Fibroblast of peridontal ligament (primary cell): ENCODE results near the gene ROPN1L.
"Not testable (repeated sequence)": the region's sequence is repeated elsewhere in the genome, so short reads cannot be mapped to it uniquely, and the experiment has no call there.

ENCODE experiments used
- DNase-seq: peaks from one replicate; pipeline ENCODE4 v3.0.0-alpha.2; 2010; ENCODE audit errors: extremely low read depth

ROPN1L gene

DNA sequence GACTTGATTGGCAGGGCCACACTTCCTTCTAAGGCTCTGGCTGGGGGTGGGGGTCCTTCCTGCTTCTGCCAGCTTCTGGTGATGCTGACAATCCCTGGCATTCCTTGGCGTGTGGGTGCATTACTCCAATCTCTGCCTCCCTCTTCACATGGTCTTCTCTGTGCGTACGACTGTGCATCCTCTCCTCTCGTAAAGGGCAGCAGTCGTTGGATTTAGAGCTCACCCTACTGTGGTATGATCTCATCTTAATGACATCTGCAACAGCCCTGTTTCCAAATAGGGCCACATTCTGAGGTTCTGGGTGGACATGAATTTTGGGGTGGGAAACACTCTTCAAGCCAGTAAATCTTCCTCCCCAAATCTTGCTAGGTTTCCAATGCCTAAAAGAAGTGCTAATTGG is 36.8 kb downstream of the ROPN1L start:
- no peak for DNase-seq

DNA sequence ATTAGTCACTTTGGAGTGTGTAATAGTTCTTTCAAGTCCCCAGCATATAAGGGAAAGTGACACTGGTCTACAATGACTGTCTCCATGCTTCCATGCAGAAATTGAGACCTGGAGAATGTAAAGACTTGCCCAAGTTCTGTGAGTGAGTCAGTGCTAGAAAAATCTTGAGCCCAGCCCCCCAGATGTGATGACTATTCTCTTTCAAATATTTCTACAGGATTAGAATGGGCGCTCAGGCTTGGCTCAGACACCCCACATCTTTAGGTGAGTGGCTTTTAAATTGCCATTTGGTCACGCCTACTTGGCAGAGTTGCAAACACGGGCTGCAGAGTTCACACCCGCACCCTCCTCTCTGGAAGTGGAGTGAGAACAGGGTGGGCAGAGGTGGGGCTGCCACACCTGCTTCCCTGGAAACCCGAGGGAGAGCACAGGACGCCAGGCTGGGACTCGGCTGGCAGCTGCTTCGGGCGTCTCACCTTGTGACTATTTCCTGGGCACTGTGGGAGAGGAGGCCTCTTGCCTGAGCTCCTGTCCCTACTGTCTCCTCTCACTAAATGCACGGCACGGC is 37.6 kb downstream of the ROPN1L start:
- peak; percentile 71 for DNase-seq

DNA sequence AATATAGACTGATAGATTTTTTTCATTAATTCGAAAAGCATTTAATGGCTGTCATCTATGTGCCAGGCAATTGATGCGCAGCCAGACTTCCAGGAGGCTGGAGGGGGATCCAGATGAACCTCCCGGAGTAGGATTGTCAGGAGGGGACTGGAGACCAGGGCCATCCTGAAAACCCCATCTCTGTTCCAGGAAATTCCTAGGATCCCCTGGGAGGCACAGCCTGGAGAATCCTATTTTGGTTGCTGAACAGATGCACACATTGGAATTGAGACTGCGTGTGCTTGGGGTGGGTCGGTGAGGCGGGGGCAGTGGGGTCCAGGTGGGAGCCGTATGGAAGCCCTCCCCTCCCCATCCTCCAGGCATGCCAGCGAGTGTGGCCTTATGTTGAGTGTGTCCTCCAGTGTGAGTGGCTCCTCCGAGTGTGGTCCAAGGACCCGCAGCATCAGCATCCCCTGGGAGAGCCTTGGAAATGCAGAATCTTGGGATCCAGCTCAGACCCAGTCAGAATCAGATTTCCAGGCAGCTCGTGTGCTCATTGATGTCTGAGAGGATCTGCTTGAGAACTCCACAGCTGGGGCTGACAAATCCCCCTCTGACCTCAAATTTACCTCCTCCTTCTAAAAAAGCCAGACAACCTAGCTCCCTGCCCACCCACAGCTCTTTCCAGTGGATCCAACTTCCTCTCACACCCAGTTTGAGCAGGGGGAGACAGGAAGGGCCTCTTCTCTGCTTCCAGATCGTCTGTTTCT is 38.7 kb downstream of the ROPN1L start:
- DNase-seq, result no peak

DNA sequence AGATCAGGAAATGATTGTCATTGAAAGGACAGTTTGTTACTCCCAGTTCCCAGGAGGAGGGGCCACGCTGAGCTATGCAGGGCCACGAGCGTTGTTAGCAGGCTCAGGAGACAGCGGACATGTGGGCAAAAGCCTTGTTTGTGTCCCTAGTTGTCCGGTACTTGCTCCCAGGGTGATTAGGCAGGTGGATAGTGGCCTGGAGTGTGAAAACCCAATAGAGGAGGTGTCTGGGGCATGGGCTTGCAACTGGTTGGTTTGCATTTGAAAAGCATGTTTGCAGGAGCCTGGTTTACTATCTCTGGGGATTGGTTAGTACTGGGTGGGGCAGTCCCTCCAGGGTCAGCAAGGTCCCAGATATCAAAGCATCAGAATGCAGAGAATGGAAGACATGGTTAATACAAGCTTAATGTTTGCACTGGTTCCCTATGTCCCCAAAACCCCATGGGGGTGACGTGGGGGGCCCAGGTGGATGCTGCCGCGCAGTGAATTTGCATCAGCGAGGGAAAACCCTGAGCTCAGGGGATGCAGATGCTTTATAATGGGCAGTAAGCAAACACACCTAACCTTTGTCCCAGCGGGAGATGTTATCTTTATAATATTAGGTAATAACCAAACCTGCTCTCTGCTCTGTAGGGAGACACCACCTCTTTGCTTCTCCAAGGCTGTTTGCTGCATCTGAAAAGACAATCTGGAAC is 39.7 kb downstream of the ROPN1L start:
- no peak for DNase-seq

DNA sequence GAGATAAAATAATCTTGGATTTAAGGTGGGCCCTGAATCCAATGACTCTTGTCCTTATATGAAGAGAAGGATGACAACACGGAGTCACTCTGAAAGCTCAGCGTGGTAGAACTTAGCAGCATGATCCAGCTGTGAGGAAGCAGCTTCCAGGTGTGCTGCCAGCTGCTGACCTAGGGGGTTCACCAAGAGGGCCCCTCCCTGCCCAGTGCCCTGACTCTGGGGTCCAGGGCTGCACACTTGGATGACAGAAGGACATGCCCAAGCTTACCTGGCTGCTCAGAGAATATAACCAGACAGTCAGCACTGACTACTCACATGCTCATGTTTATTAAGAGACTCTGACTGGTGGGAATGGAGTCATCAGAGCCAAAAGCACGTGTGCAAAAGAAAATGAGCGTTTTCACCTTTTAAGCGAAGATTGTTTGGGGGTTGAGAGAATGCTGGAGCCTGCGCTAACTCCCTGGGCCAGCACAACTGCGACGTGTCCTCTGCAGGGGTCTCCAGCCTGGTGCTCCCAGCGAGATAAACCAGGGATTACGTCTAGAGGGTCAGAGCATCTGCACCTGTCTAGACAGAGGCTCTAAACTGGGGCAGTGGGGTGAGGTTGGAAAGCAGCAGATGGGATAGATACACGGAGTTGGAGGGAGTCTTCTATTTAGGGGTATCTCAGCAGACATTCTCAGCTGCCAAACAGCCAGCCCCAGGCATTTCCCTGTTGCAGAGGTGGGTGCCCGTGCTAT is 41.3 kb downstream of the ROPN1L start:
- DNase-seq, result no peak

DNA sequence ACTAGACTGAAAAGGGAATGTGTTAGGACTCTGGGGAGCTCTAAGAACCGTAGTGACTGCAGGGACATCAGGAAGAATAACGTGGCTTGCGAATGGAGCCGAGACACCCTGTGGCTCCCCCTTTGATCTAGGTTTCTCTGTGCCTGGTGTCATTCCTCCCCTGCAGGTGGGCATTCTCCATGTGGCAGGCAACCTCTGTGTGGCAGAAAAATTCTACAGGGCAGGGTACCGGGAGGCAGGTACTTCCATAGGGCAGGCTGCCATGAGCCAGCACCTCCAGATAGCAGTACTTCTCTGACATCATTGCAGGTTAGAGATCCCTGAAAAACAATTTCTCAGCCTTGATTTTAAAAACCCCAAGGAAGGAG is 43.1 kb downstream of the ROPN1L start:
- no peak for DNase-seq

DNA sequence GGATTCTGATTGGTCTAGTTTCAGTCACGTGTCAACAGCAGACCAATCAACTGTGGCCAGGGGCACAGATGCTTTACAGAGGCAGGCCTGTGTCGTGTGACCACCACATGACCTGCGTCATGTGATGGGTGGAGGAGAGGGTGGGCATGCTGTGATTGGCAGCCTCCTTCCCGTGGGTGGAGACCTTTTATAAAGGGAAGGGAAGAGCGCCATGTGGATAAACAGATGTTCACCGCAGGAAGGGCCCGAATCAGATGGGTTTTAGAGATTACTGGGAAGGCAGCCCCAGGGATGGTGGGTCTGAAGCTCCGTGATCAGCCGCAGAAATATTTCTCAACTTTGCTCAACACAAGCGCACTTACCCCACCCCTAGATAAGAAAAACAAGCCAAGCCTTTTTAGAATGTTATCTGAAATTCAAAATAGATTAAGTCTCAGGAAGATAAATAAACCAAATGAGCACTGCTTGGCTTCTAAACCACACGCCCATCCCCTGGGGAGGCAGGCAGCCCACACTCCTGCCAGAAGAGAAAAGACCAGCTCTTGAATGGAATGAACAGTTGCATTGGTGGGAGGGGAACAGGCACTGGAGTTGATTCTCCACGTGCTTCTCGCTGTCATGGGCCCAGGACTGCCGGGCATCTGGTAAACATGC is 43.6 kb downstream of the ROPN1L start:
- DNase-seq, result peak; percentile 99

DNA sequence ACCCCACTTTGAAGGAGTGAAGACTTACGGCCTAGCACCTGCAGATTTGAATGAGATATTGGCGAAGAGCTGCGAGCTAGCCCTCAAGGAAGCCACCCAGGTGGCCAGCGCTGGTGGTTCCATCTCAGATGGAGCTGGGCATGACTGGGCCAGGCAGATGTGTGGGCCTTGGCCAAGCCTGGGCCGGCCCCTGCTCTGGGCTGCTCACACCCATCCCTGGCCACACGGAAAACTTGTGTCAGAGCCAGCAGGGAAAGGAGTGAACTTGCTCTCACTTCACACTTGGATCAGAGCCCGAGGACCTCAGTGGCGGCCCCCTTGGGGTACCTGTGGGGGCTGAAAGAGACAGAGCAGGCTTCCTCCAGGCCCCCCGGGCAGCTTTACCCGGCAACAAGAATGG is 44.2 kb downstream of the ROPN1L start:
- no peak for DNase-seq

DNA sequence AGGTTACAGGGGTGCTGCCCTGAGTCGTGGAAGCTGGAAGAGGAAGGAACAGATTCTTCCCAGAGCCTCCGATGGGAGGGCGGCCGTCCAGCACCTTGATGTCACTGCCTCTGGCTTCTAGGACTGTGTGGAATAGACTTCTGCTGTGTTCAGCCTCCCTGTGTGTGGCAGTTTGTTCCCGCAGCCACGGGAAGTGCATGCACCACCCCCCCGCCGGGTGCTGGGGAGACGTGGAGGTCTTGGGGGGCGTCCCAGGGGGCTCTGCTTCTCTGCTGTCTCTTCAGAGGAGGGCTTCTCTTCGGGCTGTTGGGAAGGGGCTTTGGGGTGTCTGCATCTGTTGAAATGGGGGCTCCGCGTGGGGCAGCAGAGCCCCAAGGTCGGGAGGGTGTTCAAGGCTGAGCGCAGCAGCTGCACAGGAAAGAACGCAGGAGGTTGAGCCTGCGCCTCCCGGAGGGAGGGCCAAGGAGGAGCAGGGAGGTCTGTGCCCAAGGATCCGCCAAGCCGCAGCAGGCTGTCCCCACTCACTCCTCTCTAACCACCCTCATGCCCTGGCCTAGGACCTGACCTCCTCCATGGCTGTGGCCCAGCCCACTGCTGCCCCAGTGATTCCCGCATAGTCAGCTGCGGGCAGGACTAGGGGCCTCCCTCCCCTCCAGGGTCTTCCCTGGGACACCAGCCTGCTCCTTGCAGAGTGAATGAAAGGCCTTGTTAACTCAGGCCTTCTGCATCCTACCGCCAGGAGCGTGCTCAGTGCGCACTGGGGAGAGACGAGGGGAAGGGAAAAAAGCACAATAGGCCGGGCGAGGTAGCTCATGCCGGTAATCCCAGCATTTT is 45.0 kb downstream of the ROPN1L start:
- no peak for DNase-seq

DNA sequence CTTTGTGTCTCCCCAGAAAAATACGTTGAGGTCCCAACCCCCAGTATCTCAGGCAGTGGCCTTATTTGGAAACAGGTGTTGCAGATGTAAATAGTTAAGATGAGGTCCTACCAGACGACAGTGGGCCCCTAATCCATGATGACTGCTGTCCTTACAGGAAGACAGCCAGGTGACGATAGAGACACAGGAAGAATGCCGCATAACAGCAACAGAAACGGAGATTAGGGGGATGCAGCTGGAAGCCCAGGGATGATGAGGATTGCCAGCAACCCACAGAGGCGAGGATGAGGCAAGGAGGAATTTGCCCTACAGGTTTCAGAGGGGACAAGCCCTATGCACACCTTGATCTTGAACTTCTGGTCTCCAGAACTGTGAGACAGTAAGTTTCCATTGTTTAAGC is 46.5 kb downstream of the ROPN1L start:
- no peak for DNase-seq

DNA sequence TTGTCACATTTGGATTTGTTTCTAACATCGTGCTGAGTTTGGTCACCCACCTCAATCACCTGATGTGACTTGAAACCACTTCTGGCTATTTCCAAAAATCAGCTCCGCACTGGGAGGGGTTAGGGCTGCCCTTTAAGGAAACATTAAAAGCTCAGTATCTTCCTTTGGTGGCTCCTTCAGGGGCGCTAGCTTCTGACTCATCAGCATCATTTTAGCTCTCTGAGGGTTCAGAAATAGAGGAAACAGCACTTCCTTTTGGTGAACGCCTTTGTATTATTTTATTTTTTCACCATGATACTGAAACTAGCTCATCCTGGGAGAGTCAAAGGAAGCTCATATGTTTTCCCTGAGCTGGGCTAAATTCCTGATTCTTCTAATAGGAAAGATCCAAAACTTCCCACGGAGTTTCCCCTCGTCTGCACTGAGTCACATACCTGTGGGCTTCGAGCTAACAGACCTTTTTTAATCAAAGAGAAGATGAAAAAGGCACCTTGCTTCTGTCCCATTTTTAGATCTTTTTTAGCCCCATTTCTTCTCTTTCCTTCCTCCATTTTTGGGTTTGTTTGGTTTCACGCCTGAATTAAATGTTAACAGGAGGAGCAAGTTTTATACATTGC is 48.2 kb downstream of the ROPN1L start:
- peak; percentile 36 for DNase-seq

DNA sequence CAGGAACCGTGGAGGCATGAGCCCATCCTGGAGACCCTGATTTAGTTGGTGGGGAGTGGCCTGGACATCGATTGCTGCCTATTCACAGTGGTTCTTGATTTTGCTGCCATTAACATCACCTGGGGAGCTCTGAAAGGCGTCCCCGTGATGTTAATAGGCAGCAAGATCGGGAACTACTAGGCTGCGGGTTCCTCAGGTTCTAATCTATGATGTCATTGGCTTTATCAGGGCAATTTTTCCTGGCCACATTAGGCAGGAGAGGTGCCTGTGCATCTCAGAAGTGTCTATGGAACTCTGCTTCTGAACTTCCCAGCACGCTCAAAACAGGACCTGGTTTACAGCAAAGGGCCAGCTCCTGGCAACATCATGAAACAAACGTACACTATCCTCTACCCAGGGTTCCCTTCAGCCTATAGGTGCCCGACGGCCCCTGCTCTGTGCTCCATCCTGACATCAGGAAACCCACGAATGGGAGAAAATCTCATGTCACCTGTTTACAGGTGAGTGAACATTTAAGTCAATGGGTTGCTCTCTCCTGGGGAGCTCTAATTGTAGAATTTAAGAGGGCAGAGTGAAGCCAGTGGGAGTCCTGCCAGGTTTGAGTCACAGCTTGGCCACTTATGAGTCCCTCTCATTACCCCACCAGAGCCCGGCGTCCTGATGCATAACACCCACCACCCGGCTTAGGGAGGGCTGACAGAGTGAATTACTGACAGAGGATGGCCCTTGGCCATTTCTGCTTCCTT is 49.4 kb downstream of the ROPN1L start:
- no peak for DNase-seq

DNA sequence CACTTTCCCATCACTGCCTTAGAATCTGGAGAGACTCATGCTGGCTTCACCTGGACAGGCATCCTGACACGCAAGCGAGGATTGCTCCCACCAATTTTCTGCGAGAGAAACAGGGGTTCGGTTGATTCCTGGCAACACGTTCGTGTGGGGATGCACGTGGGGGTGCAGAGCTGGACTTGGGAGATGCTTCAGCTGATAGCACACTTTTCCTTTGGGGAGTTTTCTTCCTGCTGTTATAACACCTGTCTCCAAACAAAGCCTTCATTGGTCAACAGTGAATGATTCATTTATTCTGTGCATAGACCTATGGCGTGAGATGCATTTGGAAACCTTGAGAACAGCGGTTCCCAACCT is 50.0 kb downstream of the ROPN1L start:
- DNase-seq, result no peak

DNA sequence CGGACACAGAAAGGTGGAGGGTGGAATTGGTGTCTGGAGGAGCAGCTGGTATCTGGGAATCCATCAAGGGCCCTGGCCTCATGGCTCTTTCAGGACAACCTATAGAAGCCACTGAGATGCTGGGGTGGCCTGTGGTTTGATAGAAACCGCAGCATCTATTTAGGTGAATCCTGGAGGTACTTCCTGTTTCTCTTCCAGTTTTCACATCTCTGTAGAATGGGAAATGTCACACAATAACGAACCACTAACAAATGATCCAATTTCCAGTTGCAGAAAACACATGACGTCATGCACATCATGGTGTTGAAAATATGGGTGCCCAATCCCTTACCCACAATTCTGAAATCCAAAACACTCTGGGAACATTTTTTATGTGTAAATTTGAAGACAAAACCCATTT is 52.2 kb downstream of the ROPN1L start:
- no peak for DNase-seq

DNA sequence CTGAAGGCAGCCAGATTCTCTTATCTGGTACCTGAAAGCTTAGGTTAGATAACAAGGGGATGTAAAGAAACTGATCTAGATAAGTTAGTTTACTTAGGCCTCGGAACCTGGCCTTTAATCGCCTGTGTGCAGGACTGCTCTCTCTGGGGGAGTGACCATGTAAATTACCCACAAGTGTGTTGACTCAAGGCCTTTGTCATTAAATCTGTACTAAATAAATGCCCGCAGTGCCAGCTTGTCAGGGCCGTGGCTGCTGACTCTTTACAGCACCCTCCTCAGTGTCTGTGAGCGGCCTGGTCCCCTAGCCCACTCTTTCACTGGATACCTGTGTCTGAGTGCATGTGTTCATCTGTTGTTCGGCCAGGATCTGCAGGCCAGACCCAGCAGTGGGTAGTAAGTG is 52.8 kb downstream of the ROPN1L start:
- not testable (repeated sequence) for DNase-seq

DNA sequence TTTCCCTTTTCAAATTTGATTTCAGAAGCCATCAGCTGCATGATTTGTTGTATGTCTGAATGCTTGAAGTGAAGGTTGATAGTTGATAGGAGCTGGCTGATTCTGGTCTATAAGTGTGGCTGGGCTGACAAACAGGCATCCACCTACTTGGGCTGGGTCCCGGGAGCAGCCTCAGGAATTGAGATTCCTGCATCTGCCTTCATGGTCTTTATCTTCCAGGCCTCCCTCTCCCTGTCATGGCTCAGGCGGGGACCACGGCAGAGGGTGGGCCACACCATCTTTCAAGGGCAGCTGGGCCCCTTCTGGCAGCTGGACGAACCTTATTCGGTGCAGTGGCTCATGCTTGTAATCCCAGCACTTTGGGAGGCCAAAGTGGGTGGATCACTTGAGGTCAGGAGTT is 55.9 kb downstream of the ROPN1L start:
- no peak for DNase-seq

DNA sequence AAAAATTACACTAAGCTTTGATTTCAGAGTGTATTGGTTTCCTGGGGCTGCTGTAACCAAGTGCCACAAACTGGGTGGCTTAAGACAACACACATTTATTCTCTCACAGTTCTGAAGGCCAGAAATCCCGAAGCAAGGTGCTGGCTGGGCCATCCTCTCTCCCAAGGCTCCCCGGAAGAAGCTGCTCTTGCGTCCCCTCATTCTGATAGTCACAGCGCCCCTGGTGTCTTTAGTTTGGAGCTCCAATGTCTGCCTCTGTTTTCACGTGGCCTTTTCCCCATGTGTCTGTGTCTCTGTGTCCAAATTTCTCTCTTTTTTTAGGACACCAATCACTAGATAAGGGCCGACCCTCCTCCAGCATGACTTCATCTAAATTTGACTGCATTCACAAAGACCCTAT is 56.7 kb downstream of the ROPN1L start:
- DNase-seq, result no peak

DNA sequence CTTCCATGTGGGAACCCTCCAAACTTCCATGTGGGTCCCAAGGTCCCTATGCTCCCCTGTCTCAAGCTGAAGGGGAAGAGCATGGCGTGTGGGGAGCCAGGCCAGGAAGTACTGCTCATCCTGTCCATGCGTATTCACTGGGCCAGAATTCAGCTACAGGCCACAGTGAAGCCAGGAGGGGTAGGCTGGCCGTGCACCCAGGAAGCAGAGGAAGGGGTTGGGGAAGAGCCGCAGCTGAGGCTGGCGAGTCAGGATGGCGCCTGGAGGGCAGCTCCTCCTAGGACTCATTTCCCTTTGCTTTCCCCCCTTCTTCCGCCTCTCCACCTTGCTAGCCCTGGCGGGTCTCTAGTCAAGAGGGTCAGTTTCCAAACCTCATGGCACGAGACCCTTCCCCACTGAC is 57.4 kb downstream of the ROPN1L start:
- DNase-seq, result no peak

DNA sequence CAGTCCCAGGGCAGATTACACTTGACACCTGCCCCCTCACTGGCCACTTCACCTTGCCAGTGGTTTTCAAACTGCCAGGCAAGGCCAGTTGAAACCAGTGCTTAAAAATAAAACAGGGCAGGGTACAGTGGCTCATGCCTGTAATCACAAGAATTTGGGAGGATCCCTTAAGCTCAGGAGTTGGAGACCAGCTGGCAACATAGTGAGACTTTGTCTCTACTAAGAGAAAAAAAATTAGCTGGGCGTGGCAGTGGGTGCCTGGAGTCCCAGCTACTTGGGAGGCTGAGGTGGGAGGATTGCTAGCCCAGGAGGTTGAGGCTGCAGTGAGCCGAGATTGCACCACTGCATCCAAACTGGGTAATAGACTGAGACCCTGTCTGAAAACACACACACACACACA is 58.1 kb downstream of the ROPN1L start:
- DNase-seq, result no peak

DNA sequence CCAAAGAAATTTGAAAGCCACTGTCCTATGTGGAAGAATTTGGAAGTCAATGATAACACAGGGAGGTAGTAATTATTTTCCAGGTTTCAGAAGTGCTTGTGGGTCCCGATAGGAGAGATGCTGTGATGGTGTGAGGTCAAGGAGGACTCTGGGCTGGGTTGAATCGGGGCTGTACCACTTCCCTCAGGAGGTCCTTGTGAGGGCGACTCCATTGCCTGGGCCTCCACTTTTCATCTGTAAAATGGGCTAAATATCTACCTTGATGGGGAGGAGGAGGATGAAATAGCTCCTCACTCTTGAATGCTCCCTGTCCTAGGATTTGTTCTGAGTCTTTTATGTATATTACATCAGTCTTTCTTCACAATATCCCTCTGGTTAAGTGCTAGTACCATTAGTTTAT is 59.0 kb downstream of the ROPN1L start:
- no peak for DNase-seq
